DMS114 treated with DMSO at 0.1 percent for 48 hours (cell line): Measurements from ENCODE around the gene DCC.
"Not testable (repeated sequence)": the region's sequence is repeated elsewhere in the genome, so short reads cannot be mapped to it uniquely, and the experiment has no call there.

Source experiments
- DNase-seq: peaks from one replicate; lab custom pipeline; 2025; ENCODE audit not compliant: unreplicated experiment; lab: John Stamatoyannopoulos, UW

DCC gene

DNA sequence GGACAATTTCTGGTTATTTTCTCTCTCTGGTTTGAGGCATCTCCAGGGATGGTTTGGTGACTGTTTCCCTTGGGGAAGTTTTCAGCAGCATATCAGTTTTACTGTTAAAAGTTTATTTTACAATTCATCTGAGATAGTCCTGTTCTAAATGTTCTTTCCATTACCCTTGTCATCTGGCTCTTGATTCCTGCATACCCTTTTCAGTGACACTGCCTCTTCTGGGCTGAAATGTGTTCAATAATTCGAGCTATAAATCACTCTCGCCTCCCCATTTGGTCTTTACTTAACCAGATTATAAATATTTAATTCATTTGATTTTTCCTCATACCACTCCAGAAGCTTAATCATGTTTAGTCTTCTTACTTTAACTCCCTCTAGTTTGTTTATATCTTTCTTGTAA is 9.5 kb downstream of the DCC start:
- no peak for DNase-seq

GRCh38 chr18:52352920-52353319 is 12.9 kb downstream of the DCC start:
- DNase-seq: no peak

DNA sequence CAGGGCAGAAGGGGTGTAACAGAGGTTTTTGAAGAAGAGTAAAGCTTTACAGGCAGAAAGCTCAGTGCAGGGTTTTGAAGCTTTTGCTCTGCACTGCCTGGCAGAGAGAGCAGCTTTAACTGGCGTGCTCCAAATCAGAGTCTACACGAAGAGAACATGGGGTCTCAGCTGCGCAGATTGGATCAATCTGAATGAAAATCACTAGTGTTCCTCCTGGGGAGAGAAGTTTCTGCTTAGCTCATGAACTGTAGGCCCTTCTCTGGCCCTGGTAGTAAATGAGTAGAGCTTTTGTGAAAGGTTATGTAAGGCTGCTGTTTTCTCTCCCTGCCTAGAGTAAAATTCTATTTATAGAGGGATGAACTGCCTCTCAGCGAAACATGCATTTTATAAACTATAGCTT is 13.6 kb downstream of the DCC start:
- no peak for DNase-seq

DNA sequence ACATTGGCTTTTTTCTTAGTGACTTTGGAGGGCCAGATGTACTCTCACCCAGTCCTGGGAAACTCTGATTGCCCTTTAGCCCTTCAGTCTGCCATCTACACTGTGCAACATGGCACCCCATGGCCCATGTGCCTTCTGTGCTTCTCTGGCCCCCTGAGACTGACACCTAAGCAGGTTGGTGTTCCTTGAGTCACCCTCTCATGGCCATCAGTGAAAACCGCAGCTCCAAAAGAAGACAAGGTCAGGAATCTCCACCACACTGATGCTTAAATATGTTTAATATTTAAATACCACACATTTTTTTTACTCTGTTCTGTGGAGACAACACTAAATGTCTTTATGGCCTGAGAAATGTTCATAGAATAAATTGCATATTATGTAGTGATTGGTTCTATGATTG is 23.9 kb downstream of the DCC start:
- DNase-seq: no peak

DNA sequence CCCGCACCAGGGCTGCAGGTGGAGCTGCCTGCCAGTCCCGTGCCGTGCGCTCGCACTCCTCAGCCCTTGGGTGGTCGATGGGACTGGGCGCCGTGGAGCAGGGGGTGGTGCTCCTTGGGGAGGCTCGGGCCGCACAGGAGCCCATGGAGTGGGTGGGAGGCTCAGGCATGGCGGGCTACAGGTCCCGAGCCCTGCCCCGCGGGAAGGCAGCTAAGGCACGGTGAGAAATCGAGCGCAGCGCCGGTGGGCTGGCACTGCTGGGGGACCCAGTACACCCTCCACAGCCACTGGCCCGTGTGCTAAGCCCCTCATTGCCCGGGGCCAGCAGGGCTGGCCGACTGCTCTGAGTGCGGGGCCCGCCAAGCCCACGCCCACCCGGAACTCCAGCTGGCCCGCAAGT is 26.9 kb downstream of the DCC start:
- not testable (repeated sequence) for DNase-seq

GRCh38 chr18:52367953-52368742 is 28.2 kb downstream of the DCC start:
- DNase-seq: no peak

DNA sequence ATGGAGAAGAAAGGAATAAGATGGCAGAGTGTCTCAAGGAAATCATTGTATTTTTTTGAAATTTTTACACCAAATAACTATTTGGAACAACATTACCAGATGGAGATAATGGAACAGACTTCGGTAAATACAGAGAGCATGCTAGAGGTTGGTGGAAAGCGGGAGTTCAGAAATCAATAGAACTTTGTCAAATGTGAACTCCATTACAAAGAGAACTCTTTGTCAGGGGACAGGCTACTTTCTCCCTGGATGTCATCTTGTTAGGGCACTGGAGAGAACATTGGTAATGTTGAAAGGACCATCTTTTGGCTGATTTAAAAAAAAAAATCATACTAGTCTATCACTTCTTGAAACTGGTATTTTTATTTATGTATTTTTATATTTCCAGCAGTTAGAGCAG is 30.8 kb downstream of the DCC start:
- no peak for DNase-seq

- no peak for DNase-seq
Measured at GRCh38 chr18:52376104-52376503, 36.1 kb downstream of the DCC start.

DNA sequence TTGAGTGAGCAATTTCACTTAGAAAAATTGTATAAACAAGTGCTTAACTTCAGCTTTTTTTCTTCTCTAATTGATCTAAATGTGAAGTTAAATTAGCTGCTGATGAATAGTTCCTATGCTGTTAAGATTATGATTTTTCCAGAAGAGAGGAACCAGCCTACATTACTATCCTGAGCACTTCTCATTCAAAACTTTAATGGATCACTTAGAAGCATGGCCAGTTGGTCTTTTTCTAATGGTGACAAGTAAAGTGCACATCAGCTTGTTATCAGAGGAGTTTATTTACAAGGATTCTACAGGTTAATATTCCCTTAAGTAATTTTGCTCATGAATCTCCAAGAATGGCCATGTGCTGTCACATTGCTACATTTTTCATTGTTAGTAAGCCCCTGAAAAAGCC is 37.1 kb downstream of the DCC start:
- DNase-seq: no peak

- DNase-seq: no peak
Measured at GRCh38 chr18:52386306-52386705, 46.3 kb downstream of the DCC start.

DNA sequence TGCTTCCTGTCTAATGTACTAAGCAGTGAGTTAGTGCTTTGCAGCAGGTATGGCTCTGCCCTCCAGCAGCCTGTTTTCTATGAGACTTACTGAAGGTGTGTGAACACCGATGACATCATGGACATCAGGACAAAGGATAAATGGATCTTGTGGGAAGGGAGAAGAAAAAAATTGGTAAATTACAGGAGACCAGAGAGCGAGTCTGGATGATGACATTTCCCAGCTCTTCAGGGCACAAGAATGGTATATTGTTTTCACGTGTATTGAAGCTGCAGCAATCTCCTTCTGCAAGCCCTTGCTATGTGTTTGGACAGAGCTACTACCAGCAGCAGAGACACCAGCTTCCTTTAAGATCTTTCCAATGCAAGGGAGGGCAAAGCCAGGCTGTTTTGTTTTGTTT is 47.2 kb downstream of the DCC start:
- no peak for DNase-seq

DNA sequence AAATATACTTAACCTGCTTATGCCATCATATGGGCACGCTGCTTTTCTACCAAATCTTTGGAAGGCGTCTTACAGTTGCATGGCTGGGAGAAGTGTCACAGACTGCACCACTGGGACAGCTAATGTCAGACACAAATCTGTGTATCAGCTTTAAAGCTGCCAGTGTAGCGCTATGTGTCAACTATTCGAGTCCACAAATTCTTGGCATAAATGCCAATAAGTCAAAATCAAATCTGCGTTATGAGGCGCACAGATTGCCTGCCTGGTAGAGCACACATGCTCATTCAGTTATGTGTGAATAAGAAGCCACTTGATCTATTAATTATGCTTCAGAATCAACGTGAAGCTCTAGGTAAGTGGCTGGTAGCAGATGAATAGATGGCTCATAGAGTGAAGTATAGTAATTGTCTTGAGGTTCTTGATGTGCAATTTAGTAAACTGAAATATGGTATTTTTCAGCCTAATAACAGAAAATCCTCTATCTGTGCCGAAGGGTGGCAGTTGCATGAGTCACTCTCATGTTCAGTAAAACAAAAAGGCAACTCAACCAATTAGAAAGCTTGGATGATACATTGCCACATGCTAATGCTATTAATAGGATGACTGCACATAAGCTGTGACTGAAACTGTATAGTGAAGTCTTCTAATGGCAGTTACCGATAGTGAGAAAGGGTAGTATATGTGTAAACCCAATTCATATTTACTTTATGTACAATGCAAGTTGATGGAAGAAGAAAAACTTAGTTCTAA is 52.0 kb downstream of the DCC start:
- DNase-seq: no peak

DNA sequence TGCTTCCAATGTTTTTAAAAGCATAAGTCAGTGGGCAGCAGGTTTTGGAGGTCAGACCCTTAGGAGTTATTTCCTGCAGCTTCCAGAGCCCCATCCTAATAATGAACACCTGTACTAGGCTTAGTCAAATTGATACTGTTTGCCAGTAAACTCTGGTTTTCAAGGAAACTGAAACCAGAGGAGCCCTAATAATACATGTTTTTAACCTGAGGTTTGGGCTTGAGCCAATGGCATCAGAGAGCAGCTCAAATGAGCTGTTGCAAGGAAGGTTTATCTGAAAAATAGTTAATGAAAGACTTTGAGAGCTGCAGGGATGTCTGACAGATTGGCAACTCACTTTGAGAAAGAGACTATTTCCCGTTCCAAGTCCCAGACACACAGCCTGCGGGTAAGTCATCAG is 54.6 kb downstream of the DCC start:
- DNase-seq: no peak

DNA sequence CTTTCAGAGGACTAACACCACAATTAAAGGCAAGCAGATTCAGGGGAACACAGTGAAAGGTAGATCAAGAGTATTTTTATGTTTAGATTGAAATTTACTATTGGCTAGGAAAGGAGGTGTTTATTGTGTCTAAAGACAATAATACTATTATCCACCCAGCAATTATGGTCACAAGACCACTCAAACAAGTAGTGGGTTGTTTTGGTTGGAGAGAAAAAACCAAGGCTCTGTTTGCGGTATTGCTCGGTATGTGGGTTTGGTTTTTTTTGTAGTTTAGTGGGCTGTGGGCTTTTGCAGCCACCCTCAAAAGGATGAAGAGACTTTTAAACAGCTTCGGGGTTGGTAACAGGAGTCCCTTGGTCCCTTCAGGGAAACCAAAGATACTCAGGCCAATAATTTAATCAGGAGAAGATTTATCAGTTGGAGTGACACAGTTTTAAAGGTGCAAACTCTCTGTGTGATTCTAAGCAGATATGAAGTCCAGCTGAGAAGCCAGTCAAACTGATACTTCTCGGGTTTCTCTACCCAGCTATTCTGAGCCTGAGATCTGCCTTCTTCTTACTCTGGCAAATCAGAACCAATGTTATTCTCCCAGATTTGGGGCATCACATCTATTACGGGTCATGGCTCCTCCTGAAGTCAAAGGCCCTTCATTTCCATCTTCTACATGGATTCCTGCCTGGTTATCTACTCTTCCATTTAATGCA is 55.3 kb downstream of the DCC start:
- no peak for DNase-seq

DNA sequence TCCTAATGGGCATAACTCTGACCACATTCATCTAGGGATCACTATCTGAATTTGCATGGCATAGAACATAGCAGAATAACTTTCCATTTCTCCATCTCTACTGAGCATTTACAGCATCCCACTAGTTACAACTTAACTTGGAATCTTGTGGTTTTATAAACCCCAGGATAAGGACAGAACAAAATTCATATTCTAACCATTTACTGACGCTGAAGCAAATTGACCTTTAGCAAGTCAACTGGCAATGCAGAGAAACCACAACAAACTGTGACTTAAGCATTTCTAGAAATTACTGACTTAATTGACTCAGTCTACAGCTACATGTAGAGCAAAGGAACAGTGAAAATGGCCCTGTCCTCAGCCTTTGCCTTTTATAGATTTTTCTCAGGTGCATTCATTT is 61.2 kb downstream of the DCC start:
- no peak for DNase-seq

DNA sequence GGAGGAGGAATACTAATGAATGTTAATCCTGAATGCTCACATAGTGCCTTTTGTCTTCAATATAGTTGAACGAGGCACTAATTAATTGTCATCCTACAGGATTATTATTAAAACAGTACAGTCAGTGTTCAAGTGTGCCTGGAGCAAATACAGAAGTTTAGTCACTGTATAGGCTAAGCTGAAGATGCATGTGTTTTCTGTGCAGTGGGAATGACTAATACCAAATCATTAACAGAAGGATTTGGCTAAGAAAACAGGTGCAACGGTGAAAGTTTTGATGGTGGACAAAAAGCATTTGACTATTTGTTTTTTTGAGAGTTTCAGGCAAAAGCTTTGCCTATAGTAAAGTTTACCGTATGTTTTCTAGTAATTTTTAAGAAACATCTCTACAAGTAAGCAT is 62.8 kb downstream of the DCC start:
- no peak for DNase-seq

GRCh38 chr18:52403291-52404021 is 63.5 kb downstream of the DCC start:
- DNase-seq: no peak

- no peak for DNase-seq
Measured at GRCh38 chr18:52408800-52409302, 68.9 kb downstream of the DCC start.

- DNase-seq: no peak
Measured at GRCh38 chr18:52409727-52410126, 69.7 kb downstream of the DCC start.

- no peak for DNase-seq
Measured at GRCh38 chr18:52415131-52415530, 75.1 kb downstream of the DCC start.

- no peak for DNase-seq
Measured at GRCh38 chr18:52422985-52423601, 83.1 kb downstream of the DCC start.
